Measurements from ENCODE around the gene HTRA1. TPM values are rescaled to one million over a fixed set of nuclear protein-coding genes. Genes with fewer than 3 reads are reported as not detected.

Gene HTRA1
- total RNA-seq, 1 donor from 2014 or later, result 125 TPM

DNA sequence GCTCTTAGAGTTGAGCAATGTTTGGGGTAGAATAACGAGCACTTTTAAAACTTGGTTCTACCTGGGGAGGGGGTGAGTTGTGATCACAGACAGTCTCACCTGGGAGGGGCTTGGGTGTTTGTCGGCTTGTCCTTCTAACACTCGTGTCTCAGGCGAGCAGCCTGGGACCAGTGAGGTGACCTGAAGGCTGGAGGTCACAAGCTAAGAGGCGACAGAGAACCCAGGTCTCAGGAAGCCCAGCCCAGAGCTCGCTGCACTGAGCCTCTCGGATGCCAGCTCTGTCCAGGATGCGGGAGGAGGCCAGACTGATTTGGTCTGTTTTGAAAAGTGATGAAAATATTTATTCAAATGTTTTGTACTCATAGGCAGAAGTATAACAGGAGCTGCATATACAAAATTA lies 11.8 kb downstream of the HTRA1 start:
- no peak for DNase-seq (ENCODE audit: low read depth in 2 of 2)

DNA sequence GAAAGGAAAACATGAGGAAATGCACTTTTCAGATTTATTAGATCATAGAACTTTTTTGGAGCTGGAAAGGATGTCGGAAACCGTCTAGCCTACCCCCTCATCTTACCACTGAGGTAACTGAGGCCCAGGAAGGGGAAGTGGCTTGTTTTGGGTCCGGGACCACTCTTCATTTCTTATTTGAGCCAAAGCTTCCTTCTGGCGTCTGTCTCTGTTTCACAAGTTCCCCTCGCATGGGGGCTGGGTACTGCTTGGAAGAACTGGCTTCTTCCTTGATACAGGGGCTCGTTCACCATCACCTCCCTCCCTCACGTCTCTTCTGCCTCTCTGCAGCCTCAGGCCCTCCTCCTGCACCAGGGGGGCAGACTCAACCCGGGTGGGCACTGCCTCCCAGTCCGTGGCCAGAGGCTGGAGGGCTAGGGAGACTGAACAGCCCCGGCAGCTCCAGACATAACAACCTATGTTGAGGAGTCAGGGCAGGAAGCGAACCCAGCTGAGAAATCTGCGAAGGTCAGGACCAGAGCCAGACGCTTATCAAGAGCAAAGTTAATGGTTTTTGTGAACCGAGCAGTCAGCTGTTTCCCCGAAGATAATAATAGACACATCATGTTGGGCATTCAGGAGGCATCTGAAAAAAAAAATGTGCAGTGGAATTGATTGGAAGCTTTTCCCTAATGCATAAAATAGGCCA lies 12.9 kb downstream of the HTRA1 start:
- DNase-seq (ENCODE audit: low read depth in 2 of 2), result peak; percentile 60 to 95

- DNase-seq (ENCODE audit: low read depth in 2 of 2), result peak in 1 of 2 donors; percentile 52
These were observed 13.7 kb downstream of the HTRA1 start for GRCh38 chr10:122475100-122475499.

- DNase-seq (ENCODE audit: low read depth in 2 of 2), result no peak
These were observed 14.4 kb downstream of the HTRA1 start for GRCh38 chr10:122475591-122476332.

DNA sequence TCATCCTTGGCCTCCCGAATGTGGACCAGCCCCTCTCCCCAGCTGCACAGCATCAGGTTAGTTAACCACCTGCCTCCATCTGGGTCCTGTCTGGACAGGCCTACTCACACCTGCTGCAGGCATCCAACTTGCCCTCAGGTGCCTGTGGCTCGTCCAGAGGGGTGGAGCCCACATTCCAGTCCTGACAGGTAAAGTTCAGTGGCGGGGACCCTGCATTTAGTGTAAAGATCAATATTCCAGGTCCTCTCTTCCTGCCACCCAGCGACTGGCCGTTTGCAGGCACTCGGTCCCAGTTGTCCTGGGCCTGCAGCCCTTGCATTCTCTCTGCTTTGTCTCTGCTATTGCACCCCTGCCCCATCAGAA lies 15.0 kb downstream of the HTRA1 start:
- DNase-seq (ENCODE audit: low read depth in 2 of 2), result no peak

GRCh38 chr10:122477436-122477835 lies 16.1 kb downstream of the HTRA1 start:
- no peak for DNase-seq (ENCODE audit: low read depth in 2 of 2)

- no peak for DNase-seq (ENCODE audit: low read depth in 2 of 2)
These were observed 17.6 kb downstream of the HTRA1 start for GRCh38 chr10:122478971-122479370.

GRCh38 chr10:122480146-122480833 lies 18.9 kb downstream of the HTRA1 start:
- DNase-seq (ENCODE audit: low read depth in 2 of 2), result no peak

DNA sequence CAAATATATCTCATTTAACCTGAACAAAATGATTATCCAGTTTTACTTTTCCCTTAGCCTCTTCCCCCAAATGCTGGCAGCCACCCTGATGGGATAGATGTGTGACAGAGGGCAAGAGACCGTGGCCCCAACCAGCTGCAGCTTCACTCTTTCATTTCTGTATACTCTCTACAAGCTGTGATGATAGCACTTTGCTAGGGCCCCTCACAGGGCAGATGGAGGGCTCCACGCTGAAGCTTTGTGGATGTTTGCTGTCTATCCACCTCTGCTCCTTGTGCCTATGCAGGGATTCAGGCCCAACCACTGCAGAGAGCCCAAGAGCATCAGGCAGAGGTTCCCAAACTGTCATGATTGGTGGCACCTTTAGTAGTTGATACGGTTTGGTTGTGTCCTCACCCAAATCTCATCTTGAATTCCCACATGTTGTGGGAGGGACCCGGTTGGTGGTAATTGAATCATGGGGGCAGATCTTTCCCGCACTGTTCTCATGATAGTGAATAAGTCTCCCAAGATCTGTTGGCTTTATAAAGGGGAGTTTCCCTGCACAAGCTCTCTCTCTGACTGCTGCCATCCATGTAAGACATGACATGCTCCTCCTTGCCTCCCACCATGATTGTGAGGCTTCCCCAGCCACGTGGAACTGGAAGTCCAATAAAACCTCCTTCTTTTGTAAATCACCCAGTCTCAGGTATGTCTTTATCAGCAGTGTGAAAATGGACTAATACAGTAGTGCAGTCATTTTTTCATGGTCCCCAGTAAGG lies 20.1 kb downstream of the HTRA1 start:
- no peak for DNase-seq (ENCODE audit: low read depth in 2 of 2)

DNA sequence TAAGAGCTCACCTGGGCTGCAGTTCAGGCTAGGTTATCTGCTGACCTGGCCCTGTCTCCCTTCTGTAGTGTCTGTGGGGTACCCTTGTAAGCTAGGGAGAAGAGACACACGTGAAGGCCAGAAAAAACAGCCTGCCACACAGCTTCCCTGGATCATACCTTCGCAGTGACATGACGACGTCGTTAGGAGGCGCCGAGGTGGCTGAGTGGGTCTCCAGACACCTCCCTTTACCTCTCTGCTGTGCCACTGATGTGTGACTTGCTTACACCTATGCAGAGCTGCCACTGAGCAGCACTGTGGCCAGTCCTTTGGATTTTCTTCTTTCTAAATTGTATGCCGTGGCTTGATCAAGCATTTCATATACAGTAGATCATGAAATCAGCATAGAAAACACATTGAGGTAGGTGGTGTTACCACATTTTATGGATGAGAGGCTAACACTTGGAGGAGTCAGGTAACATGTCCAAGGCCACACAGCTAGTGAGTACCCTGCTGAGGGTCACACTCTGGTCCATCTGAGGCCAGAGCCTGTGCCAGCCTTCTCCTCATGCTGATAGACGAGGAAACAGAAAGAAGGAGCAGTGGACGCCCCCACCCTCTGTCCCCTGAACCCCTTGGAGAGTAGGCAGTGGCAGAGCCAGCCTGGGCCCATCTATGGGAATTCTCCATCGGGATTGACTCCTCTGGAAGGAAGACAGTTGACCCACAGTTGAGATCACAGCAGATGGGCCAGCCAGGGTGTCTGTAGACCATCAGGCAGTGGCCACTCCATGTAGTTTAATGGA lies 23.1 kb downstream of the HTRA1 start:
- DNase-seq (ENCODE audit: low read depth in 2 of 2), result no peak

- peak in 1 of 2 donors; percentile 77 for DNase-seq (ENCODE audit: low read depth in 2 of 2)
These were observed 24.3 kb downstream of the HTRA1 start for GRCh38 chr10:122485670-122486069.

DNA sequence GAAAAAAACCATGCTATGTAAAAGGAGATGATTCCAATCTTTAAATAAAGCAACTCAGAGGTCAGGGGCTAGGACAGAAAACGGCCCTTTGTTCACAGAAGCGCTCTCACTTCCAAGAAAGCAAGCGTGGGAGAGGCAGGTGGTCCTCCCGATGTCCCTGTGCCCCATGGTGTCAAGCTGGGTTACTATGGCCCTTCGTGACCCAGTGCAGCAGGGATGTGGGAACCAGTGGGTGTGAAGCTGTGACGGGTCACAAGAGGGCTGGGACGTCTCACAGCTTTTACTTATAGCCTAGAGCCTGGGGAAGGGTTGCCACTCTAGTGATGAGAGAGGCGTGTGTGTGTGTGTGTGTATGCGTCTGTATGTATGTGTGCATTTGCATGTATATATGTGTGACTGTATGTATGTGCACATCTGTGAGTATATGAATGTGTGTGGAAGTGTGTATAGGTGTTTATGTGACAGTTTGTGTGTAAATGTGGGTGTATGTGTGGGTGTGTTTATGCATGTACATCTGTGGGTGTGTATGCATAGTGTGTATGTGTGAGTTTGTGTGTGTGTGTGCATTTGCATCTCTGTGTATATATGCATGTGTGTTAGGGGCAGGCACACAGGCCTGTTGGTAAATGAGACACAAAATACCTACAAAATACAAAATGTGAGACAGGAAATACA lies 25.2 kb downstream of the HTRA1 start:
- DNase-seq (ENCODE audit: low read depth in 2 of 2), result no peak

- no peak for DNase-seq (ENCODE audit: low read depth in 2 of 2)
These were observed 25.9 kb downstream of the HTRA1 start for GRCh38 chr10:122487174-122487765.

DNA sequence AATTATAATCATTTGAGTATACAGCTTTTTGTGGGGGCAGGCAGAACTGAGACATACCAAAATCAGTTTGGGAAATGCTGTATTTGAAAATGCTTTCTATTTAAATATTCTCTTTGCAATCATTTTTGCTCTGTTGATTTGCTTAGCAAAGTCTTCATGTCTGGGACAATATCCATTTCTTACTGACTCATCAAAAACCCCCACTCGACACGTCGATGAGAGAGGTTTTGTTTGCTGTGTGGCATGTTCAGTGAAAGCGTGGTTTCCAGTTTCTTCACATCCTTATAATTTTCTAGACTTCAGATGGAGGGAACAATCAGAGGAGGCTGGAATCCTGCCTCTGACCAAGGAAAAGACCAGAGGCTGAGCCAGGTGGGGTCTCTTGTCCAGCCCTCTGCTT lies 28.9 kb downstream of the HTRA1 start:
- no peak for DNase-seq (ENCODE audit: low read depth in 2 of 2)

GRCh38 chr10:122490786-122491680 lies 29.7 kb downstream of the HTRA1 start:
- no peak for DNase-seq (ENCODE audit: low read depth in 2 of 2)

DNA sequence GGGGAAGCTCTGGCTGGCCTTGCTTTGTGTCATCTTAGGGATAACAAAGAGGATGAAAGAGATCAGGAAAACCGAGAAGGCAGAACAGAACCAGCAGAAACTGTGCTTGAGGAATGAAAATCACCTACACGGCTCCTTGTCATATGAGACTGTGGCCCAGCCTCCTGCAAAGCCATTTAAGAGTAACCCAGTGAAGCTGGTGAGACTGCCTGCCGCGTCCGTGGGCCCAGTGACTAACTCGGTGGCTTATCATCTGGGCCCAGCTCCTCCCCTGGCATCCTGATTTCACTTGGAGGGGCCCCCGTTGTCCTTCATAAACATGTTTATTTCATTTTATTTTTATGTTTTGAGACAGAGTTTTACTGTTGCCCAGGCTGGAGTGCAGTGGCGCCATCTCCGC lies 30.7 kb downstream of the HTRA1 start:
- no peak for DNase-seq (ENCODE audit: low read depth in 2 of 2)

- DNase-seq (ENCODE audit: low read depth in 2 of 2), result no peak
These were observed 31.7 kb downstream of the HTRA1 start for GRCh38 chr10:122492999-122493481.

- DNase-seq (ENCODE audit: low read depth in 2 of 2), result no peak
These were observed 32.4 kb downstream of the HTRA1 start for GRCh38 chr10:122493761-122494160.
